HepG2 (cell line): Measurements from ENCODE around the gene TXNDC12. TPM values are rescaled to one million over a fixed set of nuclear protein-coding genes. Genes with fewer than 3 reads are reported as not detected.
A peak's percentile ranks its signal among the peaks of the same experiment; 100 is the strongest.

Experiments
- ATAC-seq: fragments of 200-7000 bp; cut with Tn5 transposase; 3 replicates; pipeline ENCODE4 v1.9.1; 2020; ENCODE audit warnings: mild to moderate bottlenecking, moderate library complexity
- Bru-seq: library from RNA; stranded (reverse); fragments of 400-500 nt; gene quantifications from one replicate; lab custom pipeline; 2021; lab: Mats Ljungman, UMichigan
- BruChase-seq, 2 experiments: library from RNA; stranded (reverse); fragments of 400-500 nt; gene quantifications; one replicate each; lab custom pipeline; 2021; lab: Mats Ljungman, UMichigan
- BruUV-seq: library from RNA; stranded (reverse); fragments of 400-500 nt; replicated peaks from 2 replicates; lab custom pipeline; 2021; lab: Mats Ljungman, UMichigan
- CTCF ChIA-PET: fragments of 300-600 bp; formaldehyde crosslinking; extraction: SDS; loops from one replicate; lab custom pipeline; 2021; ENCODE audit warnings: low total read pairs, inconsistent platforms, low intra/inter-chr PET ratio; lab: Yijun Ruan, JAX
- POLR2A ChIA-PET: fragments of 350-600 bp; sonication (Branson Sonifier 250); formaldehyde crosslinking; loops from one replicate; lab custom pipeline; 2020; ENCODE audit warnings: antibody characterized with exemption, inconsistent platforms; lab: Yijun Ruan, JAX
- DNase-seq: peaks from one replicate; pipeline ENCODE4 v3.0.0-alpha.2; 2015; ENCODE audit warnings: low spot score
- FAIRE-seq: peaks from 3 replicates; lab custom pipeline; 2011; peaks lifted over from hg19 to GRCh38; lab: Jason Lieb, UNC
- H2AFZ ChIP-seq: one replicate; pipeline ENCODE4 v1.6.1; 2011; ENCODE audit warnings: low read length, inconsistent platforms
- H3K27ac ChIP-seq: fragments of 300-600 bp; 3 replicates; pipeline ENCODE4 v1.8.0; 2011; ENCODE audit warnings: mixed run types, mild to moderate bottlenecking, mixed read lengths, low read length, inconsistent platforms; ENCODE audit not compliant: insufficient read depth; ENCODE audit errors: extremely low read length
- H3K27me3 ChIP-seq, 2 experiments: fragments of 200-600 bp in 1 of 2; 2 replicates in 1 of 2; 3 replicates in 1 of 2; pipeline versions ENCODE4 v1.6.0 to v1.8.0; 2011; ENCODE audit warnings: low read length in 2 of 2, mild to moderate bottlenecking in 2 of 2, moderate library complexity in 2 of 2, inconsistent platforms in 1 of 2; ENCODE audit not compliant: insufficient read depth in 2 of 2, control insufficient read depth in 1 of 2
- H3K36me3 ChIP-seq, 2 experiments: fragments of 200-600 bp in 1 of 2; replicated peaks in 1 of 2; 2 replicates in 1 of 2; 3 replicates in 1 of 2; pipeline versions ENCODE4 v1.5.1 to v1.8.0; 2011; ENCODE audit warnings: low read length in 2 of 2, inconsistent platforms in 1 of 2; ENCODE audit not compliant: insufficient read depth in 2 of 2, control insufficient read depth in 1 of 2
- H3K4me1 ChIP-seq: 2 replicates; pipeline ENCODE4 v1.5.1; 2012; ENCODE audit warnings: low read length, inconsistent platforms; ENCODE audit not compliant: insufficient read depth
- H3K4me2 ChIP-seq: 2 replicates; pipeline ENCODE4 v1.6.0; 2011; ENCODE audit warnings: low read depth, low read length, inconsistent platforms
- H3K4me3 ChIP-seq, 3 experiments: fragments of 200-600 bp in 1 of 3; sonication (generic), shearing (Covaris generic) in 1 of 3; replicated peaks in 1 of 3; 2 replicates each; pipeline ENCODE4 v1.5.1; 2011 to 2016; ENCODE audit warnings: low read length in 3 of 3, inconsistent platforms in 2 of 3, low read depth in 2 of 3, mild to moderate bottlenecking in 2 of 3, control low read depth in 1 of 3, mixed read lengths in 1 of 3; ENCODE audit not compliant: insufficient read depth in 1 of 3
- H3K79me2 ChIP-seq: one replicate; pipeline ENCODE4 v1.6.1; 2011; ENCODE audit warnings: low read length, inconsistent platforms; ENCODE audit not compliant: insufficient read depth
- H3K9ac ChIP-seq: 2 replicates; pipeline ENCODE4 v1.6.0; 2011; ENCODE audit warnings: mild to moderate bottlenecking, low read depth, low read length, inconsistent platforms; ENCODE audit not compliant: insufficient read depth
- H3K9me3 ChIP-seq: 2 replicates; pipeline ENCODE4 v1.5.1; 2012; ENCODE audit warnings: mild to moderate bottlenecking, low read length
- H4K20me1 ChIP-seq: 2 replicates; pipeline ENCODE4 v1.6.0; 2011; ENCODE audit warnings: inconsistent platforms, mild to moderate bottlenecking, low read length, moderate library complexity; ENCODE audit not compliant: insufficient read depth
- KAT7 ChIP-seq: IDR thresholded peaks from 2 replicates; pipeline ENCODE4 v1.6.1; 2018; ENCODE audit warnings: borderline replicate concordance, missing compliant biosample characterization
- KDM6A ChIP-seq: IDR thresholded peaks from 2 replicates; pipeline ENCODE4 v1.6.1; 2016; ENCODE audit warnings: low read depth
- NFIB ChIP-seq: sonication (generic); formaldehyde crosslinking; IDR thresholded peaks from 2 replicates; pipeline ENCODE4 v1.9.0; 2021; ENCODE audit warnings: missing genetic modification reagents, mild to moderate bottlenecking, borderline replicate concordance
- NKX3-1 ChIP-seq: sonication (generic); formaldehyde crosslinking; IDR thresholded peaks from 2 replicates; pipeline ENCODE4 v1.5.0; 2020; ENCODE audit warnings: missing genetic modification reagents
- RFX3 ChIP-seq: IDR thresholded peaks from 2 replicates; pipeline ENCODE4 v1.6.1; 2016; ENCODE audit warnings: missing biosample characterization, missing genetic modification reagents
- SRSF9 ChIP-seq: fragments of 200-400 bp; formaldehyde crosslinking; IDR thresholded peaks from 2 replicates; pipeline ENCODE4 v1.6.1; 2018; ENCODE audit warnings: borderline replicate concordance, mild to moderate bottlenecking, low read depth, low read length; ENCODE audit not compliant: insufficient read depth, poor library complexity, severe bottlenecking
- ZC3H4 ChIP-seq: sonication (generic); formaldehyde crosslinking; IDR thresholded peaks from 2 replicates; pipeline ENCODE4 v1.4.0; 2020; ENCODE audit warnings: missing genetic modification reagents, borderline replicate concordance
- ZNF282 ChIP-seq: fragments of 450-650 bp; IDR thresholded peaks from 2 replicates; pipeline ENCODE4 v1.6.1; 2018; ENCODE audit not compliant: partially characterized antibody
- ZNF44 ChIP-seq: sonication (generic); formaldehyde crosslinking; IDR thresholded peaks from 2 replicates; pipeline ENCODE4 v1.5.1; 2020; ENCODE audit warnings: mild to moderate bottlenecking, missing genetic modification reagents
- WGBS: methylation state at CpG from one replicate; pipeline ENCODE4 v1.1.6; 2017; ENCODE audit warnings: low lambda C conversion rate; 5-methylcytosine and 5-hydroxymethylcytosine counted together
- in situ Hi-C: cut with HindIII; loops from 2 replicates; pipeline ENCODE4 v1.10.0; 2017; ENCODE audit warnings: low pct_unique_long_range_greater_than_20kb; ENCODE audit not compliant: extremely low pct_ligation_motif_present
- intact Hi-C: fragments of 100-400 bp; cut with micrococcal nuclease; formaldehyde crosslinking; loops from one replicate; pipeline ENCODE4 v1.10.0; 2022; ENCODE audit not compliant: unreplicated experiment
- long read RNA-seq, 2 experiments: library from RNA in 1 of 2; library from polyadenylated mRNA in 1 of 2; stranded (forward) in 1 of 2; unstranded in 1 of 2; transcript quantifications; one replicate each; pipeline ENCODE4 v2.0.0, GENCODE V29; 2019 to 2022
- polyA minus RNA-seq, 3 experiments: library from RNA; depleted of rRNA, polyadenylated mRNA; stranded (reverse); fragments of >200 nt; gene quantifications; 2 replicates each; pipeline ENCODE4 v1.2.3, GENCODE V29; 2011; ENCODE audit warnings: low replicate concordance in 1 of 3
- polyA plus RNA-seq, 8 experiments: library from polyadenylated mRNA; depleted of rRNA in 3 of 8; stranded (reverse) in 7 of 8; unstranded in 1 of 8; fragments of >200 nt; fragmentation: Illumina TruSeq in 4 of 8; extraction: Trizol in 4 of 8; gene quantifications; 2 replicates each; pipeline versions ENCODE4 v1.2.1 to v1.2.3, GENCODE V29; 2011 to 2016; ENCODE audit warnings: low read depth in 4 of 8, missing spikeins in 1 of 8, mixed read lengths in 1 of 8; ENCODE audit not compliant: insufficient read depth in 1 of 8
- total RNA-seq, 5 experiments: library from RNA; depleted of rRNA; stranded (reverse); fragments of >200 nt; fragmentation: Illumina TruSeq; extraction: Trizol; gene quantifications; 2 replicates each; pipeline ENCODE4 v1.2.3, GENCODE V29; 2016; ENCODE audit warnings: low read depth in 1 of 5
- TF ChIP-seq, protein P1 (sequence below): sonication (generic); formaldehyde crosslinking; IDR thresholded peaks from 2 replicates; pipeline ENCODE4 v1.9.0; 2022; ENCODE audit warnings: low read depth, missing genetic modification reagents
- TF ChIP-seq, protein P2 (sequence below): sonication (generic); formaldehyde crosslinking; IDR thresholded peaks from 2 replicates; pipeline ENCODE4 v1.4.0; 2020; ENCODE audit warnings: missing genetic modification reagents

The TXNDC12 gene
- total RNA-seq (2016; rRNA removed; fragmentation: Illumina TruSeq; extraction: Trizol) (41.7 and 67.2 TPM in 2 replicates), polyA plus RNA-seq (2011; rRNA removed) (55.9 and 65.6 TPM in 2 replicates), polyA minus RNA-seq (2011; rRNA and poly(A)+ RNA removed; ENCODE audit: low replicate concordance) (32.1 and 68.8 TPM in 2 replicates), Bru-seq, nascent RNA (percentile 78 among the genes with signal in this experiment), BruChase-seq, experiment 1, labeled RNA remaining after a 6-hour chase (percentile 80 among the genes with signal in this experiment), BruChase-seq, experiment 2, labeled RNA remaining after a 2-hour chase (percentile 76 among the genes with signal in this experiment)
- 16.5 and 18.9 TPM in 2 replicates for total RNA-seq (2016; cell fraction: cytosol; rRNA removed; fragmentation: Illumina TruSeq; extraction: Trizol; ENCODE audit: low read depth)
- total RNA-seq (2016; cell fraction: insoluble cytoplasmic fraction; rRNA removed; fragmentation: Illumina TruSeq; extraction: Trizol) = 53.9 and 75.5 TPM in 2 replicates
- 29.2 and 32.2 TPM in 2 replicates for total RNA-seq (2016; cell fraction: membrane; rRNA removed; fragmentation: Illumina TruSeq; extraction: Trizol)
- total RNA-seq (2016; cell fraction: nucleus; rRNA removed; fragmentation: Illumina TruSeq; extraction: Trizol) = 48.0 and 55.0 TPM in 2 replicates
- polyA plus RNA-seq (2011; cell fraction: cytosol; rRNA removed) = 48.6 and 71.0 TPM in 2 replicates
- 17.5 and 19.1 TPM in 2 replicates for polyA plus RNA-seq (2011; cell fraction: nucleus; rRNA removed)
- polyA plus RNA-seq (2012) = 46.7 and 93.9 TPM in 2 replicates
- 19.0 and 19.3 TPM in 2 replicates for polyA plus RNA-seq (2016; cell fraction: cytosol; fragmentation: Illumina TruSeq; extraction: Trizol; ENCODE audit: low read depth)
- 37.7 and 44.4 TPM in 2 replicates for polyA plus RNA-seq (2016; cell fraction: insoluble cytoplasmic fraction; fragmentation: Illumina TruSeq; extraction: Trizol; ENCODE audit: low read depth)
- polyA plus RNA-seq (2016; cell fraction: membrane; fragmentation: Illumina TruSeq; extraction: Trizol; ENCODE audit: low read depth) = 24.3 and 28.1 TPM in 2 replicates
- 61.2 and 77.2 TPM in 2 replicates for polyA plus RNA-seq (2016; cell fraction: nucleus; fragmentation: Illumina TruSeq; extraction: Trizol; ENCODE audit: insufficient read depth, low read depth)
- polyA minus RNA-seq (2011; cell fraction: cytosol; rRNA and poly(A)+ RNA removed) = 69.7 and 82.4 TPM in 2 replicates
- 24.1 and 28.7 TPM in 2 replicates for polyA minus RNA-seq (2011; cell fraction: nucleus; rRNA and poly(A)+ RNA removed)
- long read RNA-seq, experiment 1, transcript TXNDC12-201 (7 exons, 2,396 nt) = major isoform, 221 of 230 reads
- long read RNA-seq, experiment 1, partial matches to known transcripts = 3 of 230 reads
- long read RNA-seq, experiment 1, other reads (novel, unspliced or antisense) = 5 of 230 reads
- long read RNA-seq, experiment 2, transcript TXNDC12-201 (7 exons, 2,396 nt) = major isoform, 172 of 218 reads
- long read RNA-seq, experiment 2, partial matches to known transcripts = 34 of 218 reads
- long read RNA-seq, experiment 2, other reads (novel, unspliced or antisense) = 10 of 218 reads

DNA sequence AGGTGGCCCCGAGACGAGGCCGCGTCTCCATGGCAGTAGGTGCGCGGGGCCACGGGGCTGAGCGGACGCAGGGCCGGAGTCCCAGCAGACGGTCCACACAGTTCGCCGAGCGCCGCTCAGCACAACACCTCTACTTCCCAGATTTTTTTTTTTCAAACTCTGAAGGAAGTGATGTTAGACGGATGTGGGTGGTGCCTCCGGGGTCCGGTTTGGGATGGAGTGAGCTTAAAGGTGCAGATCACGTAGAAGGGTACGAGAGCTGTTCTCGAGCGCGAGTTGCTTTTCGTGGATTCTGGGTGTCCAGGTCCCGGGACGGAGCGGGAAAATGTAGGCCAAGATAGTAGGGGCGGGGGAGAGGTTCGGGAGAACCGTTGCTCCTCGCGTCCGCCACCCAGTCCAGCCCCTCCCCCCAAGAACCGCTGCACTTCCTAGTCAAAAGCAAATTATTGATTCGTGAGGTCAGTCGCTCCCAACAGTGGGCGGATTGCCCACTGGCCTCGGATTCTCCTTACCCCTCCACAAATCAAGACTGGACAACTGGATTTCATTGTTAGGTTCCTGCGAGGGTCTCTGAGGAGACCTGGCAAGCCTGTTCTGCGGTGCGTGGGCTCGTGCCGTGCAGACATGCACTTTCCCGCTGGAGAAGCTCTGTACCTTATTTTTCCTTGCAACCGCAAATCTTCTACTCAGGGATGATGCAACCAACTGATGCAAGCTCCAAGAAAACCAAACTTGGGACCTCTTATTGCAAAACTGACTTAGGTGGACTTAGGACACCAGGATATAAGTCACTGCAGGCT lies at the start of gene TXNDC12:
TXNDC12 (minus strand) TSS at position 126 of the 800 bp plus-strand sequence; CDS start at position 31, 95 bp downstream.
- Histone ChIP-seq H3K79me2 (peaks cover 67% of the 10 kb centered on the region), H3K9me3 (no peaks in the 10 kb centered on the region), H3K27me3 (no peaks in the 10 kb centered on the region; a peak in 1 of 5 replicates), H3K4me1 (peaks cover 51% of the 10 kb centered on the region), H3K4me3 (peak within 1 kb of the TSS; percentile 85 to 89 (median 87)), H3K4me2 (peak within 1 kb of the TSS; percentile 81), H3K36me3 (peaks cover under 1 to 7% of the 10 kb centered on the region in 2 experiments; a peak in 4 of 5 replicates), H4K20me1 (peaks cover 26% of the 10 kb centered on the region), H2AFZ (no peak within 1 kb of the TSS), H3K9ac (peak within 1 kb of the TSS; percentile 88), H3K27ac (peak within 1 kb of the TSS; percentile 91)
- intact Hi-C loops = loop anchor here (2.0 kb wide), 1 partner anchor 26 kb away; no protein-coding TSS in a partner anchor
- ATAC-seq (peak; percentile 88), DNase-seq (peak; percentile 95), FAIRE-seq (peak; percentile 56)
- ChIA-PET CTCF (no interaction called here), POLR2A (interaction anchor here (0.7 to 5.3 kb wide), 23 partner anchors 9 to 348 kb away, joined by 3 to 80 read pairs (median 4); partner anchors contain the start of genes CC2D1B and KTI12)
- WGBS = 3% methylated on average over 19 of the region's 45 CpGs
- TSS peak; percentile 54 for BruUV-seq
- in situ Hi-C loops = no loop called here
- TF ChIP-seq, protein P1, sequence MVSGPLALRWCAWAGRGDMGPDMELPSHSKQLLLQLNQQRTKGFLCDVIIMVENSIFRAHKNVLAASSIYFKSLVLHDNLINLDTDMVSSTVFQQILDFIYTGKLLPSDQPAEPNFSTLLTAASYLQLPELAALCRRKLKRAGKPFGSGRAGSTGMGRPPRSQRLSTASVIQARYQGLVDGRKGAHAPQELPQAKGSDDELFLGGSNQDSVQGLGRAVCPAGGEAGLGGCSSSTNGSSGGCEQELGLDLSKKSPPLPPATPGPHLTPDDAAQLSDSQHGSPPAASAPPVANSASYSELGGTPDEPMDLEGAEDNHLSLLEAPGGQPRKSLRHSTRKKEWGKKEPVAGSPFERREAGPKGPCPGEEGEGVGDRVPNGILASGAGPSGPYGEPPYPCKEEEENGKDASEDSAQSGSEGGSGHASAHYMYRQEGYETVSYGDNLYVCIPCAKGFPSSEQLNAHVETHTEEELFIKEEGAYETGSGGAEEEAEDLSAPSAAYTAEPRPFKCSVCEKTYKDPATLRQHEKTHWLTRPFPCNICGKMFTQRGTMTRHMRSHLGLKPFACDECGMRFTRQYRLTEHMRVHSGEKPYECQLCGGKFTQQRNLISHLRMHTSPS (CRISPR knock-in tag) = 0 out of 2 replicates have a peak, but pooled peaks have one; percentile 19
- TF ChIP-seq NFIB (no peak), ZNF44 (CRISPR knock-in tag) (peak; percentile 85; the same call in 1 of the 2 replicates), KAT7 (CRISPR knock-in tag) (no peak; the same call in 1 of the 2 replicates), SRSF9 (no peak), RFX3 (CRISPR knock-in tag) (no peak), NKX3-1 (peak; percentile 27; the same call in 1 of the 2 replicates), ZC3H4 (CRISPR knock-in tag) (peak; percentile 80; the same call in 1 of the 2 replicates), ZNF282 (no peak), KDM6A (CRISPR knock-in tag) (no peak)
- TF ChIP-seq, protein P2, sequence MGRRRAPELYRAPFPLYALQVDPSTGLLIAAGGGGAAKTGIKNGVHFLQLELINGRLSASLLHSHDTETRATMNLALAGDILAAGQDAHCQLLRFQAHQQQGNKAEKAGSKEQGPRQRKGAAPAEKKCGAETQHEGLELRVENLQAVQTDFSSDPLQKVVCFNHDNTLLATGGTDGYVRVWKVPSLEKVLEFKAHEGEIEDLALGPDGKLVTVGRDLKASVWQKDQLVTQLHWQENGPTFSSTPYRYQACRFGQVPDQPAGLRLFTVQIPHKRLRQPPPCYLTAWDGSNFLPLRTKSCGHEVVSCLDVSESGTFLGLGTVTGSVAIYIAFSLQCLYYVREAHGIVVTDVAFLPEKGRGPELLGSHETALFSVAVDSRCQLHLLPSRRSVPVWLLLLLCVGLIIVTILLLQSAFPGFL = no peak
